HEK293T (cell line): ENCODE results near the gene MAK.

Source experiments
- BHLHE40 ChIP-seq: fragments of 450-650 bp; IDR thresholded peaks from 2 replicates; pipeline ENCODE4 v1.6.1; 2016; ENCODE audit warnings: mild to moderate bottlenecking, moderate library complexity, borderline replicate concordance
- CTBP1 ChIP-seq: fragments of 450-650 bp; IDR thresholded peaks from 2 replicates; pipeline ENCODE4 v1.6.1; 2016; ENCODE audit warnings: borderline replicate concordance
- SP1 ChIP-seq: fragments of 450-650 bp; IDR thresholded peaks from 2 replicates; pipeline ENCODE4 v1.6.1; 2017
- SUZ12 ChIP-seq: fragments of 450-650 bp; IDR thresholded peaks from 2 replicates; pipeline ENCODE4 v1.6.1; 2016; ENCODE audit warnings: mild to moderate bottlenecking
- TARDBP ChIP-seq: fragments of 450-650 bp; IDR thresholded peaks from 2 replicates; pipeline ENCODE4 v1.6.1; 2016

DNA sequence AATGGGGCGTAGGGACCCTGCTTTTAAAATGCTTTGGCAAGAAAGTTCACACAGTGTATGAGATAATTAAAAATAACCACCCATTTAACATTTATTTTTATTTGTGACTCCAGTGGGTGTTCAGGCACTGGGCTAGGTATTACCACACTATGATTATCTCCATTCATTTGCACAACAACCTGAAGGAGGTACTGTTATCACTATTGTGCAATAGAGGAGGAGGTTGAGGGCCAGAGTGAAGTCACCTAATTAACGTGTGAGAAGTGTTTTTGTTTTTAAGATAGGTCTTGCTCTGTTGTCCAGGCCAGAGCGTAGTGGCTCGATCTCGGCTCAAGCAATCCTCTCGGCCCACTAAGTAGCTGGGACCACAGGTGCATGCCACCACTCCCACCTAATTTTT is 29.2 kb downstream of the MAK start:
- TF ChIP-seq SUZ12 (no peak), TARDBP (no peak), SP1 (no peak), CTBP1 (no peak), BHLHE40 (no peak)
